PC-9 (cell line): ENCODE data around the gene TF. TPM values are rescaled to one million over a fixed set of nuclear protein-coding genes. Genes with fewer than 3 reads are reported as not detected.

Experiments used
- Bru-seq: library from RNA; stranded (reverse); fragments of 400-500 nt; gene quantifications from one replicate; lab custom pipeline; 2021; lab: Mats Ljungman, UMichigan
- BruChase-seq, 2 experiments: library from RNA; stranded (reverse); fragments of 400-500 nt; gene quantifications; one replicate each; lab custom pipeline; 2021; lab: Mats Ljungman, UMichigan
- BruUV-seq: library from RNA; stranded (reverse); fragments of 400-500 nt; replicated peaks from 2 replicates; lab custom pipeline; 2021; lab: Mats Ljungman, UMichigan
- CTCF ChIA-PET: fragments of 300-600 bp; sonication (Branson Sonifier 250); formaldehyde crosslinking; loops from one replicate; lab custom pipeline; 2022; ENCODE audit warnings: antibody characterized with exemption; lab: Charles Lee
- POLR2A ChIA-PET: fragments of 300-600 bp; sonication (Branson Sonifier 250); formaldehyde crosslinking; loops from one replicate; lab custom pipeline; 2022; ENCODE audit warnings: antibody characterized with exemption; ENCODE audit not compliant: unreplicated experiment; lab: Charles Lee
- DNase-seq, 2 experiments: peaks; one replicate each; pipeline versions ENCODE4 v3.0.0 to v3.0.0-alpha.2; 2015 to 2022; ENCODE audit warnings: mixed read lengths in 1 of 2
- H2AFZ ChIP-seq: fragments of 200-600 bp; sonication (generic); 2 replicates; pipeline ENCODE4 v1.8.1; 2017; ENCODE audit warnings: antibody characterized with exemption
- H3F3A ChIP-seq: fragments of 200-600 bp; sonication (generic); 2 replicates; pipeline ENCODE4 v1.8.1; 2017; ENCODE audit warnings: antibody characterized with exemption, mild to moderate bottlenecking, low read depth; ENCODE audit not compliant: insufficient read depth
- H3K27ac ChIP-seq: fragments of 200-600 bp; sonication (generic); 2 replicates; pipeline ENCODE4 v1.6.1; 2016; ENCODE audit warnings: mixed run types
- H3K27me3 ChIP-seq: fragments of 200-600 bp; sonication (generic); 2 replicates; pipeline ENCODE4 v1.6.1; 2016; ENCODE audit warnings: low read depth, mixed run types; ENCODE audit not compliant: insufficient read depth
- H3K36me3 ChIP-seq: fragments of 200-600 bp; sonication (generic); 2 replicates; pipeline ENCODE4 v1.6.1; 2016; ENCODE audit warnings: low read depth, mixed run types
- H3K4me1 ChIP-seq: fragments of 200-600 bp; sonication (generic); replicated peaks from 2 replicates; pipeline ENCODE4 v1.6.1; 2016; ENCODE audit warnings: mixed run types; ENCODE audit not compliant: insufficient read depth
- H3K4me2 ChIP-seq: fragments of 200-600 bp; sonication (generic); 2 replicates; pipeline ENCODE4 v1.6.1; 2017; ENCODE audit warnings: mixed run types
- H3K4me3 ChIP-seq: fragments of 200-600 bp; sonication (generic); 2 replicates; pipeline ENCODE4 v1.6.1; 2016; ENCODE audit warnings: mixed run types
- H3K79me2 ChIP-seq: fragments of 200-600 bp; sonication (generic); 2 replicates; pipeline ENCODE4 v1.6.1; 2017; ENCODE audit warnings: low read depth, mixed run types
- H3K9me2 ChIP-seq: fragments of 200-600 bp; sonication (generic); 2 replicates; pipeline ENCODE4 v1.8.1; 2017; ENCODE audit warnings: mild to moderate bottlenecking; ENCODE audit not compliant: insufficient read depth
- H3K9me3 ChIP-seq: fragments of 200-600 bp; sonication (generic); 2 replicates; pipeline ENCODE4 v1.8.1; 2016; ENCODE audit warnings: low read depth; ENCODE audit not compliant: insufficient read depth
- H4K20me1 ChIP-seq: fragments of 200-600 bp; sonication (generic); 2 replicates; pipeline ENCODE4 v1.8.1; 2017; ENCODE audit not compliant: insufficient read depth
- EZH2 ChIP-seq: fragments of 200-600 bp; sonication (generic); IDR thresholded peaks from 2 replicates; pipeline ENCODE4 v1.8.0; 2017; ENCODE audit warnings: antibody characterized with exemption, low read depth
- intact Hi-C: fragments of 100-400 bp; cut with micrococcal nuclease; formaldehyde crosslinking; loops from one replicate; pipeline ENCODE4 v1.10.0; 2022; ENCODE audit not compliant: unreplicated experiment
- long read RNA-seq: library from polyadenylated mRNA; stranded (forward); transcript quantifications from one replicate; pipeline ENCODE4 v2.0.0, GENCODE V29; 2022
- total RNA-seq: library from RNA; stranded (reverse); gene quantifications from 2 replicates; pipeline ENCODE4 v1.2.3, GENCODE V29; 2021
- TF ChIP-seq, protein P1 (sequence below): fragments of 200-600 bp; sonication (generic); conservative IDR thresholded peaks from 2 replicates; pipeline ENCODE4 v1.6.1; 2017; ENCODE audit warnings: mixed run types, antibody characterized with exemption, mild to moderate bottlenecking, moderate library complexity

Gene TF
- total RNA-seq (0.18 and 0.24 TPM in 2 replicates), Bru-seq, nascent RNA (percentile 4 among the genes with signal in this experiment), BruChase-seq, experiment 1, labeled RNA remaining after a 2-hour chase (percentile 6 among the genes with signal in this experiment), BruChase-seq, experiment 2, labeled RNA remaining after a 6-hour chase (percentile 5 among the genes with signal in this experiment)
- long read RNA-seq, result 0 reads

DNA sequence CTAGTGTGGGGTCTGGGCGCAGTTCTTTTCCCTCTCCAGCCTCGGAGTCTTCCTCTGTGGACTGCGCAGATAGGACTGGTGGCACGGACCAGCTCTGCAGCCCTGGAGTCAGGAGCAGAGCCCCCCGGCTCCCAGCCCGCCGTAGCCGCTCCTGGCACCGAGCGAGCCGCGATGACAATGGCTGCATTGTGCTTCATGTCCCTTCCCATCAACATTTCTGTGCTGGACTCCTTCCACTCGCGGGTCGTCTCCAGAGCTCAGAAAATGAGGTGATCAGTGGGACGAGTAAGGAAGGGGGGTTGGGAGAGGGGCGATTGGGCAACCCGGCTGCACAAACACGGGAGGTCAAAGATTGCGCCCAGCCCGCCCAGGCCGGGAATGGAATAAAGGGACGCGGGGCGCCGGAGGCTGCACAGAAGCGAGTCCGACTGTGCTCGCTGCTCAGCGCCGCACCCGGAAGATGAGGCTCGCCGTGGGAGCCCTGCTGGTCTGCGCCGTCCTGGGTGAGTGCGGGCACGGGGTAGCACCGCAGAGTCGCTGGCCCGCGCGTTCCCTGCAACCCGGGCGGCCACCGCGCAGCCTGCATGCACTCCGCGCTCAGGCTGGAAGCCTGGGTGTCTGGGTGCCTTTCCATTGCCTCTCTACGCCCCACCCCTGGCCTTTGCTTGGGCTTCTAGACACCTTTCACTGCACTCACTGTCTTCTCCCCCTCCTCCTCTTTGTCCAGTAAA lies at the start of gene TF:
Gene TF (plus strand): TSS at position 413 of the 731 bp plus-strand sequence. CDS start 48 bp downstream, at position 461.
- TF ChIP-seq, protein P1, sequence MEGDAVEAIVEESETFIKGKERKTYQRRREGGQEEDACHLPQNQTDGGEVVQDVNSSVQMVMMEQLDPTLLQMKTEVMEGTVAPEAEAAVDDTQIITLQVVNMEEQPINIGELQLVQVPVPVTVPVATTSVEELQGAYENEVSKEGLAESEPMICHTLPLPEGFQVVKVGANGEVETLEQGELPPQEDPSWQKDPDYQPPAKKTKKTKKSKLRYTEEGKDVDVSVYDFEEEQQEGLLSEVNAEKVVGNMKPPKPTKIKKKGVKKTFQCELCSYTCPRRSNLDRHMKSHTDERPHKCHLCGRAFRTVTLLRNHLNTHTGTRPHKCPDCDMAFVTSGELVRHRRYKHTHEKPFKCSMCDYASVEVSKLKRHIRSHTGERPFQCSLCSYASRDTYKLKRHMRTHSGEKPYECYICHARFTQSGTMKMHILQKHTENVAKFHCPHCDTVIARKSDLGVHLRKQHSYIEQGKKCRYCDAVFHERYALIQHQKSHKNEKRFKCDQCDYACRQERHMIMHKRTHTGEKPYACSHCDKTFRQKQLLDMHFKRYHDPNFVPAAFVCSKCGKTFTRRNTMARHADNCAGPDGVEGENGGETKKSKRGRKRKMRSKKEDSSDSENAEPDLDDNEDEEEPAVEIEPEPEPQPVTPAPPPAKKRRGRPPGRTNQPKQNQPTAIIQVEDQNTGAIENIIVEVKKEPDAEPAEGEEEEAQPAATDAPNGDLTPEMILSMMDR, result no peak
- TF ChIP-seq EZH2, result no peak

DNA sequence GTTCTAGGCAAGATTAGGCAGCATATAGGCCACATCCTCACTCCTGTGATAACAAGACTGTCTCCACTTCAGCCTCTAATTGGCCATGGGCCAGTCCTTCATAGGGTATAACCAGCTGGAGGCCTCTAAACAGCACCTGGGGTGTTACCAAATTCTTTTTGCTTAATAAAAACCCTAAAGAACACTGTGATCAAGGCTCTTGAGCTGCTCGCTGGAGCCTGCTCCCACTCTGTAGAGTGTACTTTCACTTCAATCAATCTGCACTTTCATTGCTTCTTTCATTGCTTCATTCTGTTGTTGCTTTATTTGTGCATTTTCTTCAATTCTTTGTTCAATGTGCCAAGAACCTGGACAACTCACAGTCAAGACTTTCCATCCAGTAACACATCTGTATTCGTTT lies 48.2 kb upstream of the TF start:
- POLR2A ChIA-PET, result no interaction called here
- H3K36me3 ChIP-seq, result no peaks in the 10 kb centered on the region
- H3K4me1 ChIP-seq, result no peaks in the 10 kb centered on the region
- no peak overlapping the region for H3K27ac ChIP-seq
- no peaks in the 10 kb centered on the region for H3F3A ChIP-seq
- no peak overlapping the region for H2AFZ ChIP-seq
- BruUV-seq, result no TSS peak
- TF ChIP-seq, protein P1, result no peak
- no peak for TF ChIP-seq EZH2
- H3K27me3 ChIP-seq, result no peaks in the 10 kb centered on the region
- CTCF ChIA-PET, result no interaction called here
- H4K20me1 ChIP-seq, result no peaks in the 10 kb centered on the region
- H3K79me2 ChIP-seq, result no peaks in the 10 kb centered on the region
- no peak overlapping the region for H3K4me3 ChIP-seq
- H3K9me2 ChIP-seq, result no peaks in the 10 kb centered on the region
- H3K9me3 ChIP-seq, result no peaks in the 10 kb centered on the region
- intact Hi-C loops, result no loop called here
- no peak for DNase-seq
- H3K4me2 ChIP-seq, result no peak overlapping the region

More for the DNA sequence above, at the start of gene TF:
- no peak for DNase-seq
- no peak within 1 kb of the TSS for H3K4me2 ChIP-seq
- H3K36me3 ChIP-seq, result no peaks in the 10 kb centered on the region
- H3K79me2 ChIP-seq, result no peaks in the 10 kb centered on the region
- ChIA-PET CTCF (no interaction called here), POLR2A (no interaction called here)
- no TSS peak for BruUV-seq
- H3F3A ChIP-seq, result peaks cover 5% of the 10 kb centered on the region; the same call in 1 of the 2 replicates
- no peaks in the 10 kb centered on the region for H3K9me2 ChIP-seq
- intact Hi-C loops, result no loop called here
- no peaks in the 10 kb centered on the region for H3K27me3 ChIP-seq
- H3K27ac ChIP-seq, result no peak within 1 kb of the TSS
- no peaks in the 10 kb centered on the region; the same call in 1 of the 2 replicates for H4K20me1 ChIP-seq
- H3K4me3 ChIP-seq, result no peak within 1 kb of the TSS
- H3K9me3 ChIP-seq, result no peaks in the 10 kb centered on the region
- peaks cover 16% of the 10 kb centered on the region for H3K4me1 ChIP-seq
- no peak within 1 kb of the TSS for H2AFZ ChIP-seq

DNA sequence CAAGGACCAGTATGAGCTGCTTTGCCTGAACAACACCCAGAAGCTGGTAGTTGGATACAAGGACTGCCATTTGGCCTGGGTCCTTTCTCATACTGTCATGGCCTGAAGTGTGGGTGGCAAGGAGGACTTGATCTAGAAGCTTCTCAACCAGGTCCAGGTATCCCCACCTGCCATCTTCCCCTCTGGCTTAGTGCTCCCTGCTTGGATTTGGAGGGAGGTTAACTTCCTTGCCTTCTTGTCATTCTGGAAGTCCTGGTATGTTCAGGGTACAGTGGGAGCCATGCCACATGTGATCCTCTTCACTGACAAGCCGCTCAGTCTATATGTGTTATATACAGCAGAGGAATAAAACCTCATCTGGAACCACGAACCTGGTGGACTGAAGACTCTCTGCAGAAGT lies 46.7 kb upstream of the TF start:
- H3K79me2 ChIP-seq, result no peaks in the 10 kb centered on the region
- CTCF ChIA-PET, result no interaction called here
- H3K27me3 ChIP-seq, result peaks cover 7% of the 10 kb centered on the region
- H3F3A ChIP-seq, result no peaks in the 10 kb centered on the region
- H3K9me2 ChIP-seq, result no peaks in the 10 kb centered on the region
- POLR2A ChIA-PET, result no interaction called here
- H3K4me1 ChIP-seq, result no peaks in the 10 kb centered on the region
- H4K20me1 ChIP-seq, result no peaks in the 10 kb centered on the region
- H3K36me3 ChIP-seq, result no peaks in the 10 kb centered on the region
- DNase-seq, result no peak
- TF ChIP-seq EZH2, result no peak
- TF ChIP-seq, protein P1, result no peak
- no peak overlapping the region for H3K4me2 ChIP-seq
- H2AFZ ChIP-seq, result no peak overlapping the region
- H3K27ac ChIP-seq, result no peak overlapping the region
- BruUV-seq, result no TSS peak
- H3K4me3 ChIP-seq, result no peak overlapping the region
- no peaks in the 10 kb centered on the region for H3K9me3 ChIP-seq
- intact Hi-C loops, result no loop called here
